ENCODE data around the gene GADD45GIP1.
"Not testable (repeated sequence)": the region's sequence is repeated elsewhere in the genome, so short reads cannot be mapped to it uniquely, and the experiment has no call there.

GADD45GIP1 gene

GRCh38 chr19:12987190-12987589, 30.2 kb upstream of the GADD45GIP1 start:
- Histone ChIP-seq H3K9me3 (ENCODE audit: low read length) (no peaks in the 10 kb centered on the region), H3K4me3 (ENCODE audit: low read depth in 1 of 2, low read length in 2 of 2) (no peak overlapping the region), H3K9ac (ENCODE audit: low read length) (no peak overlapping the region), H3K4me1 (ENCODE audit: insufficient read depth, low read length) (peaks cover 19% of the 10 kb centered on the region), H3K27me3 (ENCODE audit: control insufficient read depth in 1 of 2, insufficient read depth in 2 of 2, low read length in 2 of 2) (no peaks in the 10 kb centered on the region), H3K36me3 (ENCODE audit: insufficient read depth, low read length) (no peaks in the 10 kb centered on the region), H3K27ac (ENCODE audit: low read depth, low read length) (no peak overlapping the region)

GRCh38 chr19:12986726-12987125, 29.7 kb upstream of the GADD45GIP1 start:
- Histone ChIP-seq H3K27me3 (ENCODE audit: control insufficient read depth in 1 of 2, insufficient read depth in 2 of 2, low read length in 2 of 2) (no peaks in the 10 kb centered on the region), H3K4me3 (ENCODE audit: low read depth in 1 of 2, low read length in 2 of 2) (no peak overlapping the region), H3K27ac (ENCODE audit: low read depth, low read length) (no peak overlapping the region), H3K36me3 (ENCODE audit: insufficient read depth, low read length) (no peaks in the 10 kb centered on the region), H3K4me1 (ENCODE audit: insufficient read depth, low read length) (peaks cover 19% of the 10 kb centered on the region), H3K9ac (ENCODE audit: low read length) (no peak overlapping the region), H3K9me3 (ENCODE audit: low read length) (no peaks in the 10 kb centered on the region)

- Histone ChIP-seq H3K36me3 (ENCODE audit: insufficient read depth, low read length) (no peaks in the 10 kb centered on the region), H3K4me1 (ENCODE audit: insufficient read depth, low read length) (peaks cover 19% of the 10 kb centered on the region), H3K4me3 (ENCODE audit: low read depth in 1 of 2, low read length in 2 of 2) (no peak overlapping the region), H3K27me3 (ENCODE audit: control insufficient read depth in 1 of 2, insufficient read depth in 2 of 2, low read length in 2 of 2) (no peaks in the 10 kb centered on the region), H3K9ac (ENCODE audit: low read length) (no peak overlapping the region), H3K27ac (ENCODE audit: low read depth, low read length) (no peak overlapping the region), H3K9me3 (ENCODE audit: low read length) (no peaks in the 10 kb centered on the region)
Observed at GRCh38 chr19:12985049-12985776, 28.2 kb upstream of the GADD45GIP1 start.

- H3K27ac ChIP-seq (ENCODE audit: low read depth, low read length): no peak overlapping the region
- peaks cover 19% of the 10 kb centered on the region for H3K4me1 ChIP-seq (ENCODE audit: insufficient read depth, low read length)
- no peak overlapping the region for H3K4me3 ChIP-seq (ENCODE audit: low read depth in 1 of 2, low read length in 2 of 2)
- no peak overlapping the region for H3K9ac ChIP-seq (ENCODE audit: low read length)
- no peaks in the 10 kb centered on the region for H3K9me3 ChIP-seq (ENCODE audit: low read length)
- H3K27me3 ChIP-seq (ENCODE audit: control insufficient read depth in 1 of 2, insufficient read depth in 2 of 2, low read length in 2 of 2): no peaks in the 10 kb centered on the region
- H3K36me3 ChIP-seq (ENCODE audit: insufficient read depth, low read length): no peaks in the 10 kb centered on the region
Observed at GRCh38 chr19:12984683-12985048, 27.6 kb upstream of the GADD45GIP1 start.

- Histone ChIP-seq H3K27ac (ENCODE audit: low read depth, low read length) (no peak overlapping the region), H3K4me3 (ENCODE audit: low read depth in 1 of 2, low read length in 2 of 2) (no peak overlapping the region), H3K9ac (ENCODE audit: low read length) (no peak overlapping the region), H3K36me3 (ENCODE audit: insufficient read depth, low read length) (no peaks in the 10 kb centered on the region), H3K4me1 (ENCODE audit: insufficient read depth, low read length) (peaks cover 19% of the 10 kb centered on the region), H3K9me3 (ENCODE audit: low read length) (no peaks in the 10 kb centered on the region), H3K27me3 (ENCODE audit: control insufficient read depth in 1 of 2, insufficient read depth in 2 of 2, low read length in 2 of 2) (no peaks in the 10 kb centered on the region)
Observed at GRCh38 chr19:12984143-12984627, 27.2 kb upstream of the GADD45GIP1 start.

- Histone ChIP-seq H3K4me1 (ENCODE audit: insufficient read depth, low read length) (peaks cover 19% of the 10 kb centered on the region), H3K27me3 (ENCODE audit: control insufficient read depth in 1 of 2, insufficient read depth in 2 of 2, low read length in 2 of 2) (no peaks in the 10 kb centered on the region), H3K27ac (ENCODE audit: low read depth, low read length) (no peak overlapping the region), H3K4me3 (ENCODE audit: low read depth in 1 of 2, low read length in 2 of 2) (peak overlapping the region; percentile 31 to 35), H3K9me3 (ENCODE audit: low read length) (no peaks in the 10 kb centered on the region), H3K9ac (ENCODE audit: low read length) (peak overlapping the region; percentile 39), H3K36me3 (ENCODE audit: insufficient read depth, low read length) (no peaks in the 10 kb centered on the region)
Observed at GRCh38 chr19:12983542-12984142, 26.6 kb upstream of the GADD45GIP1 start.

GRCh38 chr19:12983091-12983490, 26.1 kb upstream of the GADD45GIP1 start:
- Histone ChIP-seq H3K36me3 (ENCODE audit: insufficient read depth, low read length) (no peaks in the 10 kb centered on the region), H3K27ac (ENCODE audit: low read depth, low read length) (no peak overlapping the region), H3K9me3 (ENCODE audit: low read length) (no peaks in the 10 kb centered on the region), H3K4me3 (ENCODE audit: low read depth in 1 of 2, low read length in 2 of 2) (peak overlapping the region; percentile 31 to 35), H3K4me1 (ENCODE audit: insufficient read depth, low read length) (peaks cover 20% of the 10 kb centered on the region), H3K27me3 (ENCODE audit: control insufficient read depth in 1 of 2, insufficient read depth in 2 of 2, low read length in 2 of 2) (no peaks in the 10 kb centered on the region), H3K9ac (ENCODE audit: low read length) (peak overlapping the region; percentile 39)

GRCh38 chr19:12982648-12983047, 25.6 kb upstream of the GADD45GIP1 start:
- Histone ChIP-seq H3K4me3 (ENCODE audit: low read depth in 1 of 2, low read length in 2 of 2) (no peak overlapping the region), H3K9me3 (ENCODE audit: low read length) (no peaks in the 10 kb centered on the region), H3K27ac (ENCODE audit: low read depth, low read length) (no peak overlapping the region)

GRCh38 chr19:12979974-12980373, 23.0 kb upstream of the GADD45GIP1 start:
- H3K36me3 ChIP-seq (ENCODE audit: insufficient read depth, low read length): no peaks in the 10 kb centered on the region
- H3K27me3 ChIP-seq (ENCODE audit: control insufficient read depth in 1 of 2, insufficient read depth in 2 of 2, low read length in 2 of 2): no peaks in the 10 kb centered on the region
- H3K9me3 ChIP-seq (ENCODE audit: low read length): no peaks in the 10 kb centered on the region
- H3K4me3 ChIP-seq (ENCODE audit: low read depth in 1 of 2, low read length in 2 of 2): no peak overlapping the region
- H3K27ac ChIP-seq (ENCODE audit: low read depth, low read length): no peak overlapping the region
- peaks cover 20% of the 10 kb centered on the region for H3K4me1 ChIP-seq (ENCODE audit: insufficient read depth, low read length)
- no peak overlapping the region for H3K9ac ChIP-seq (ENCODE audit: low read length)

More at GRCh38 chr19:12982648-12983047, 25.6 kb upstream of the GADD45GIP1 start:
- Histone ChIP-seq H3K36me3 (ENCODE audit: insufficient read depth, low read length) (no peaks in the 10 kb centered on the region), H3K27me3 (ENCODE audit: control insufficient read depth in 1 of 2, insufficient read depth in 2 of 2, low read length in 2 of 2) (no peaks in the 10 kb centered on the region), H3K9ac (ENCODE audit: low read length) (peak overlapping the region; percentile 39), H3K4me1 (ENCODE audit: insufficient read depth, low read length) (peaks cover 22% of the 10 kb centered on the region)

- not testable (repeated sequence) for H3K9ac ChIP-seq (ENCODE audit: low read length)
Observed at GRCh38 chr19:12976109-12976508, 19.1 kb upstream of the GADD45GIP1 start.

GRCh38 chr19:12975221-12975741, 18.3 kb upstream of the GADD45GIP1 start:
- Histone ChIP-seq H3K9me3 (ENCODE audit: low read length) (no peaks in the 10 kb centered on the region), H3K27me3 (ENCODE audit: control insufficient read depth in 1 of 2, insufficient read depth in 2 of 2, low read length in 2 of 2) (no peaks in the 10 kb centered on the region), H3K4me1 (ENCODE audit: insufficient read depth, low read length) (peaks cover 4% of the 10 kb centered on the region), H3K9ac (ENCODE audit: low read length) (no peak overlapping the region), H3K36me3 (ENCODE audit: insufficient read depth, low read length) (no peaks in the 10 kb centered on the region), H3K27ac (ENCODE audit: low read depth, low read length) (no peak overlapping the region), H3K4me3 (ENCODE audit: low read depth in 1 of 2, low read length in 2 of 2) (no peak overlapping the region)

More at GRCh38 chr19:12976109-12976508, 19.1 kb upstream of the GADD45GIP1 start:
- not testable (repeated sequence) for H3K4me1 ChIP-seq (ENCODE audit: insufficient read depth, low read length); H3K27ac ChIP-seq (ENCODE audit: low read depth, low read length); H3K4me3 ChIP-seq (ENCODE audit: low read depth in 1 of 2, low read length in 2 of 2); H3K9me3 ChIP-seq (ENCODE audit: low read length); H3K27me3 ChIP-seq (ENCODE audit: control insufficient read depth in 1 of 2, insufficient read depth in 2 of 2, low read length in 2 of 2); H3K36me3 ChIP-seq (ENCODE audit: insufficient read depth, low read length)

Measured in muscle layer of colon (tissue), 2 donors.